ENCODE results near the gene PLAC8L1. TPM values are rescaled to one million over a fixed set of nuclear protein-coding genes. Genes with fewer than 3 reads are reported as not detected.

The PLAC8L1 gene
- total RNA-seq, result not detected

GRCh38 chr5:146105477-146105876 is at the start of gene PLAC8L1:
PLAC8L1 (minus strand) TSS chr5:146105577; CDS start chr5:146104311, 1,266 bp downstream.
- Histone ChIP-seq H3K4me1 (no peaks in the 10 kb centered on the region), H3K27me3 (no peaks in the 10 kb centered on the region), H3K36me3 (replicated peaks in 1 of 2; ENCODE audit: insufficient read depth in 1 of 2, low read depth in 2 of 2) (no peaks in the 10 kb centered on the region), H3K9me3 (no peaks in the 10 kb centered on the region), H3K4me3 (no peak within 1 kb of the TSS), H3K27ac (no peak within 1 kb of the TSS)
- TF ChIP-seq POLR2A (IDR thresholded peaks at IDR 0.05) (no peak), CTCF (IDR thresholded peaks at IDR 0.05) (no peak)
- WGBS, 2 donors, result 88 to 96% methylated on average over 2 of the region's 2 CpGs
- no peak for DNase-seq
- intact Hi-C loops (cut with DNase I), result no loop called here
- no peak for ATAC-seq

GRCh38 chr5:146151970-146152369 is 46.6 kb upstream of the PLAC8L1 start:
- no peaks in the 10 kb centered on the region for H3K27me3 ChIP-seq
- 51 to 64% methylated on average over 3 of the region's 3 CpGs for WGBS, 2 donors
- TF ChIP-seq CTCF (IDR thresholded peaks at IDR 0.05), result no peak
- no peak for TF ChIP-seq POLR2A (IDR thresholded peaks at IDR 0.05)
- no peak overlapping the region for H3K4me3 ChIP-seq
- DNase-seq, result no peak
- H3K36me3 ChIP-seq (replicated peaks in 1 of 2; ENCODE audit: insufficient read depth in 1 of 2, low read depth in 2 of 2), result peaks cover 20 to 36% of the 10 kb centered on the region in 2 donors
- H3K4me1 ChIP-seq, result no peaks in the 10 kb centered on the region
- ATAC-seq, result no peak
- no peak overlapping the region for H3K27ac ChIP-seq
- intact Hi-C loops (cut with DNase I), result no loop called here
- H3K9me3 ChIP-seq, result no peaks in the 10 kb centered on the region

- no peak for DNase-seq
- no peak overlapping the region for H3K27ac ChIP-seq
- no peak for ATAC-seq
Observed at GRCh38 chr5:146137967-146138403, 32.6 kb upstream of the PLAC8L1 start.

GRCh38 chr5:146130440-146131045 is 25.2 kb upstream of the PLAC8L1 start:
- Histone ChIP-seq H3K36me3 (replicated peaks in 1 of 2; ENCODE audit: insufficient read depth in 1 of 2, low read depth in 2 of 2) (peaks cover 5 to 32% of the 10 kb centered on the region in 2 donors), H3K4me3 (no peak overlapping the region), H3K27me3 (no peaks in the 10 kb centered on the region), H3K9me3 (no peaks in the 10 kb centered on the region), H3K27ac (no peak overlapping the region), H3K4me1 (no peaks in the 10 kb centered on the region)
- intact Hi-C loops (cut with DNase I), result no loop called here
- ATAC-seq, result no peak
- no peak for DNase-seq
- WGBS, 2 donors, result 63 to 70% methylated on average over 3 of the region's 3 CpGs
- TF ChIP-seq POLR2A (IDR thresholded peaks at IDR 0.05) (no peak), CTCF (IDR thresholded peaks at IDR 0.05) (peak; percentile 15 to 58 (median 50))

More at GRCh38 chr5:146137967-146138403, 32.6 kb upstream of the PLAC8L1 start:
- Histone ChIP-seq H3K4me1 (no peaks in the 10 kb centered on the region), H3K36me3 (replicated peaks in 1 of 2; ENCODE audit: insufficient read depth in 1 of 2, low read depth in 2 of 2) (peaks cover 0 to 15% of the 10 kb centered on the region in 2 donors), H3K4me3 (no peak overlapping the region), H3K27me3 (no peaks in the 10 kb centered on the region), H3K9me3 (no peaks in the 10 kb centered on the region)
- intact Hi-C loops (cut with DNase I), result no loop called here
- WGBS, 2 donors, result 73 to 75% methylated on average over 8 of the region's 8 CpGs
- no peak for TF ChIP-seq CTCF (IDR thresholded peaks at IDR 0.05)
- TF ChIP-seq POLR2A (IDR thresholded peaks at IDR 0.05), result no peak

- ATAC-seq, result no peak
Observed at GRCh38 chr5:146126068-146126467, 20.7 kb upstream of the PLAC8L1 start.

More at GRCh38 chr5:146126068-146126467, 20.7 kb upstream of the PLAC8L1 start:
- no peak for DNase-seq
- Histone ChIP-seq H3K4me3 (no peak overlapping the region), H3K36me3 (replicated peaks in 1 of 2; ENCODE audit: insufficient read depth in 1 of 2, low read depth in 2 of 2) (peaks cover 9 to 28% of the 10 kb centered on the region in 2 donors), H3K4me1 (no peaks in the 10 kb centered on the region), H3K27ac (no peak overlapping the region), H3K9me3 (no peaks in the 10 kb centered on the region), H3K27me3 (no peaks in the 10 kb centered on the region)
- TF ChIP-seq POLR2A (IDR thresholded peaks at IDR 0.05) (no peak), CTCF (IDR thresholded peaks at IDR 0.05) (no peak)
- intact Hi-C loops (cut with DNase I), result no loop called here
